Progenitor cell of endocrine pancreas (in vitro differentiated cells): ENCODE results near the gene TMEM222. TPM values are rescaled to one million over a fixed set of nuclear protein-coding genes. Genes with fewer than 3 reads are reported as not detected.

Experiments used
- DNase-seq: peaks from one replicate; pipeline ENCODE4 v3.0.0; 2021; ENCODE audit warnings: low spot score; ENCODE audit not compliant: unreplicated experiment
- H3K27ac Mint-ChIP-seq: 2 replicates; pipeline ENCODE4 v1.8.0; 2021; ENCODE audit warnings: mild to moderate bottlenecking, moderate library complexity, mixed read lengths
- H3K27me3 Mint-ChIP-seq: 2 replicates; pipeline ENCODE4 v1.8.0; 2021; ENCODE audit warnings: mixed read lengths
- H3K36me3 Mint-ChIP-seq: 2 replicates; pipeline ENCODE4 v1.8.0; 2022; ENCODE audit warnings: mixed read lengths; ENCODE audit not compliant: insufficient read depth
- H3K4me1 Mint-ChIP-seq: 2 replicates; pipeline ENCODE4 v1.8.0; 2021; ENCODE audit warnings: low read depth, mixed read lengths
- H3K4me3 Mint-ChIP-seq: 2 replicates; pipeline ENCODE4 v1.8.0; 2021; ENCODE audit warnings: low read depth, mild to moderate bottlenecking, moderate library complexity, mixed read lengths
- H3K9me3 Mint-ChIP-seq: 2 replicates; pipeline ENCODE4 v1.8.0; 2021; ENCODE audit warnings: low read depth, mixed read lengths
- total RNA-seq: library from RNA; stranded (reverse); gene quantifications from 2 replicates; pipeline ENCODE4 v1.2.1, GENCODE V29; 2021
- TF ChIP-seq, protein P1 (sequence below): fragments of 200-600 bp; sonication (generic); IDR thresholded peaks from one replicate; pipeline ENCODE4 v1.5.0; 2021; ENCODE audit warnings: antibody characterized with exemption, mild to moderate bottlenecking; ENCODE audit not compliant: unreplicated experiment

Gene TMEM222
- total RNA-seq, 1 donor from 2014 or later = 37.1 TPM

DNA sequence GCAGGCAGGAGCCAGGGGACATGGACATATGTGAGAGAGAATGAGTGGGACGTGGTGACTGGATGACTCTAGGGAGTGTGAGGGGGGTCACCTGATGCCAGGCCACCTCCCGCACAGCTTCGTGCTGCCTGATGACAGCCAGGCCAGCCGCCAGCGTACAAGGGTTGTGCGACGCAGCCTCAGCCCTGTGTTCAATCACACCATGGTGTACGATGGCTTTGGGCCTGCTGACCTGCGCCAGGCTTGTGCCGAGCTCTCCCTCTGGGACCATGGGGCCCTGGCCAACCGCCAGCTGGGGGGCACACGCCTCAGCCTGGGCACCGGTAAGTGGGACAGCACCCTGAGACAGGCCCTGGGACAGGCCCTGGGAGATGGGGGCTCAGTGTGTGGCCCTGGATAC is 31.2 kb downstream of the TMEM222 start:
- H3K27ac Mint-ChIP-seq = no peak overlapping the region
- no peaks in the 10 kb centered on the region for H3K36me3 Mint-ChIP-seq
- peaks cover 41% of the 10 kb centered on the region for H3K27me3 Mint-ChIP-seq
- TF ChIP-seq, protein P1, sequence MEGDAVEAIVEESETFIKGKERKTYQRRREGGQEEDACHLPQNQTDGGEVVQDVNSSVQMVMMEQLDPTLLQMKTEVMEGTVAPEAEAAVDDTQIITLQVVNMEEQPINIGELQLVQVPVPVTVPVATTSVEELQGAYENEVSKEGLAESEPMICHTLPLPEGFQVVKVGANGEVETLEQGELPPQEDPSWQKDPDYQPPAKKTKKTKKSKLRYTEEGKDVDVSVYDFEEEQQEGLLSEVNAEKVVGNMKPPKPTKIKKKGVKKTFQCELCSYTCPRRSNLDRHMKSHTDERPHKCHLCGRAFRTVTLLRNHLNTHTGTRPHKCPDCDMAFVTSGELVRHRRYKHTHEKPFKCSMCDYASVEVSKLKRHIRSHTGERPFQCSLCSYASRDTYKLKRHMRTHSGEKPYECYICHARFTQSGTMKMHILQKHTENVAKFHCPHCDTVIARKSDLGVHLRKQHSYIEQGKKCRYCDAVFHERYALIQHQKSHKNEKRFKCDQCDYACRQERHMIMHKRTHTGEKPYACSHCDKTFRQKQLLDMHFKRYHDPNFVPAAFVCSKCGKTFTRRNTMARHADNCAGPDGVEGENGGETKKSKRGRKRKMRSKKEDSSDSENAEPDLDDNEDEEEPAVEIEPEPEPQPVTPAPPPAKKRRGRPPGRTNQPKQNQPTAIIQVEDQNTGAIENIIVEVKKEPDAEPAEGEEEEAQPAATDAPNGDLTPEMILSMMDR = no peak
- DNase-seq = no peak
- H3K9me3 Mint-ChIP-seq = no peaks in the 10 kb centered on the region
- no peaks in the 10 kb centered on the region for H3K4me1 Mint-ChIP-seq
- H3K4me3 Mint-ChIP-seq = no peak overlapping the region

DNA sequence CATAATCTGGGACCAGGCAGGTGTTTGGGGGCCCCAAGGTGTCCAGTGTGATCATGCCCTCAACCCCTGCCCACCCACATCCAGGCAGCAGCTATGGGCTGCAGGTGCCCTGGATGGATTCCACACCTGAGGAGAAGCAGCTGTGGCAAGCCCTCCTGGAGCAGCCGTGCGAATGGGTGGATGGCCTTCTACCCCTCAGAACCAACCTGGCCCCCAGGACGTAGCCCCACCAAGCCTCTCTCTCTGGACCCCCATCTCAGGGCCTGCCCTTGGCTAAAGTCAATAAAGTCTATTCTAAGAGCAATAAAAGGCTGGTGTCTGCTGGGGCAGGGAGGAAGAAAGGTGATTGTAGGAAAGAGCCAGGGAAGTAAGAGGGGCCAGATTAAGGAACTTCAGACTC is 31.7 kb downstream of the TMEM222 start:
- TF ChIP-seq, protein P1 = no peak
- peaks cover 46% of the 10 kb centered on the region for H3K27me3 Mint-ChIP-seq
- H3K4me3 Mint-ChIP-seq = no peak overlapping the region
- H3K27ac Mint-ChIP-seq = no peak overlapping the region
- H3K36me3 Mint-ChIP-seq = no peaks in the 10 kb centered on the region
- H3K4me1 Mint-ChIP-seq = no peaks in the 10 kb centered on the region
- H3K9me3 Mint-ChIP-seq = no peaks in the 10 kb centered on the region
- DNase-seq = no peak

DNA sequence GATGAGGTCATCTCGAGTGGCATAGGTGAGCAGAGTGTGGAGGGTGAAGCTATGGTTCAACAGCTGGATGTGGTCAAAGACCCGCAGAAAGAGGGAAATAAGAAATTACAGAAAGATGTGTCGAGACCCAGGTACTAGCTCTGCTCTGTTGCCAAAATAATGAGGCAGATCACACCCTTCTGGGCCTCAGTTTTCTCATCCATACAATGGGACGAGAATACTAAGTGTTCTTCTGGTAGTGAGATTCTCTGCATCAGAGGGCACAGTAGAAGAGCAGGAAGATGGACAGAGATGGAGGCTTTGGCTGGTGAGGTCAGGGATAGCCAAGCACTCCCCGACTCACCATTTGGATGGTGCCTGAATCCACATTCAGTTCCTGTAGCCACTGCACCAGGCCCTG is 33.7 kb downstream of the TMEM222 start:
- H3K27ac Mint-ChIP-seq = no peak overlapping the region
- peaks cover 53% of the 10 kb centered on the region for H3K27me3 Mint-ChIP-seq
- H3K9me3 Mint-ChIP-seq = no peaks in the 10 kb centered on the region
- H3K36me3 Mint-ChIP-seq = no peaks in the 10 kb centered on the region
- no peak overlapping the region for H3K4me3 Mint-ChIP-seq
- peaks cover 4% of the 10 kb centered on the region for H3K4me1 Mint-ChIP-seq
- TF ChIP-seq, protein P1 = no peak
- DNase-seq = no peak

- no peaks in the 10 kb centered on the region for H3K9me3 Mint-ChIP-seq
- H3K27ac Mint-ChIP-seq = no peak overlapping the region
- TF ChIP-seq, protein P1 = no peak
- no peak for DNase-seq
- H3K4me1 Mint-ChIP-seq = peaks cover 4% of the 10 kb centered on the region
- H3K27me3 Mint-ChIP-seq = peaks cover 53% of the 10 kb centered on the region
- H3K4me3 Mint-ChIP-seq = no peak overlapping the region
- H3K36me3 Mint-ChIP-seq = no peaks in the 10 kb centered on the region
Measured at GRCh38 chr1:27356277-27356618, 34.3 kb downstream of the TMEM222 start.

GRCh38 chr1:27356619-27357280 is 34.8 kb downstream of the TMEM222 start:
- DNase-seq = no peak
- H3K36me3 Mint-ChIP-seq = no peaks in the 10 kb centered on the region
- no peak overlapping the region for H3K4me3 Mint-ChIP-seq
- H3K4me1 Mint-ChIP-seq = peaks cover 4% of the 10 kb centered on the region
- peaks cover 53% of the 10 kb centered on the region for H3K27me3 Mint-ChIP-seq
- no peaks in the 10 kb centered on the region for H3K9me3 Mint-ChIP-seq
- H3K27ac Mint-ChIP-seq = no peak overlapping the region
- TF ChIP-seq, protein P1 = no peak
